Lower leg skin (tissue), 3 donors: ENCODE results near the gene ANO9.

Source experiments
- POLR2A ChIP-seq, 2 donors: fragments of 450-650 bp; IDR thresholded peaks; one replicate each; pipeline ENCODE4 v1.6.1; 2016 to 2017; ENCODE audit warnings: antibody characterized with exemption in 2 of 2, mild to moderate bottlenecking in 1 of 2, moderate library complexity in 1 of 2
- TF ChIP-seq, protein P1 (sequence below), 3 donors: fragments of 450-650 bp; IDR thresholded peaks; one replicate each; pipeline ENCODE4 v1.5.1; 2016; ENCODE audit warnings: antibody characterized with exemption in 3 of 3, mild to moderate bottlenecking in 3 of 3, moderate library complexity in 2 of 3

DNA sequence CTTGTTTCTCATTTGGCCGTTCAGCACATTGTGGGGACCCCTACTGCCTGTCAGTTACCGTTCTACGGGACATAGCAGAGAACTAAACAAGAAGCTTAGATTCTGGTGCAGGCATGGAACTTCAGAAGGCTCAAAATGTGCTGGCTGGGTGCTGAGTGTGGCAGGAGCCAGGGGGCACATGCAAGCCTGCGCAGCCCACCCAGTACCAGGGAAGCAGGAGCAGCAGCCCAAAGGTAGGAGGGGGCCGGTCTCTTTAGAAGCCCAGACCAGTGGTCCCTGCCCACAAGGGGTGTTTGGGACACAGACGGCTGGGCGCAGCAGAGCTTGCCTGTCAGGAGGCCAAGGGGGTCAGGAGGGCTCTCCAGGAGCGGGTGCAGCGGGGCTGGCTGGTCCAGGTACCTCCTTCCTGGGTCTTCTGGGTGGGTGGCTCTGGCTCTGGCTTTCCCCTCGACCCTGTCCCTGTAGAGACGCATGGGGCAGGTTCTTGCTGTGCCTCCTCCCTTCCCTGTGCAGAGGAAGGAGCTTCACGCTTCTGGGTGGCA, 10.5 kb upstream of the ANO9 start:
- TF ChIP-seq, protein P1, sequence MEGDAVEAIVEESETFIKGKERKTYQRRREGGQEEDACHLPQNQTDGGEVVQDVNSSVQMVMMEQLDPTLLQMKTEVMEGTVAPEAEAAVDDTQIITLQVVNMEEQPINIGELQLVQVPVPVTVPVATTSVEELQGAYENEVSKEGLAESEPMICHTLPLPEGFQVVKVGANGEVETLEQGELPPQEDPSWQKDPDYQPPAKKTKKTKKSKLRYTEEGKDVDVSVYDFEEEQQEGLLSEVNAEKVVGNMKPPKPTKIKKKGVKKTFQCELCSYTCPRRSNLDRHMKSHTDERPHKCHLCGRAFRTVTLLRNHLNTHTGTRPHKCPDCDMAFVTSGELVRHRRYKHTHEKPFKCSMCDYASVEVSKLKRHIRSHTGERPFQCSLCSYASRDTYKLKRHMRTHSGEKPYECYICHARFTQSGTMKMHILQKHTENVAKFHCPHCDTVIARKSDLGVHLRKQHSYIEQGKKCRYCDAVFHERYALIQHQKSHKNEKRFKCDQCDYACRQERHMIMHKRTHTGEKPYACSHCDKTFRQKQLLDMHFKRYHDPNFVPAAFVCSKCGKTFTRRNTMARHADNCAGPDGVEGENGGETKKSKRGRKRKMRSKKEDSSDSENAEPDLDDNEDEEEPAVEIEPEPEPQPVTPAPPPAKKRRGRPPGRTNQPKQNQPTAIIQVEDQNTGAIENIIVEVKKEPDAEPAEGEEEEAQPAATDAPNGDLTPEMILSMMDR (IDR thresholded peaks at IDR 0.05) = no peak
- no peak for TF ChIP-seq POLR2A (IDR thresholded peaks at IDR 0.05)
